Activated naive CD8-positive, alpha-beta T cell treated with anti-CD3 and anti-CD28 coated beads, Interleukin-2, amount 50 U/mL, for 24 hours (primary cell): ENCODE data around the gene ZNG1E.
"Not testable (repeated sequence)": the region's sequence is repeated elsewhere in the genome, so short reads cannot be mapped to it uniquely, and the experiment has no call there.

ENCODE experiments used
- ATAC-seq: fragments of 150-1000 bp; cut with Tn5 transposase; one replicate; pipeline ENCODE4 v1.10.0; 2021
- DNase-seq: peaks from one replicate; pipeline ENCODE4 v3.0.0; 2021
- H3K27ac Mint-ChIP-seq: one replicate; pipeline ENCODE4 v1.8.0; 2021; ENCODE audit warnings: mild to moderate bottlenecking, mixed read lengths
- H3K27me3 Mint-ChIP-seq: one replicate; pipeline ENCODE4 v1.8.0; 2021; ENCODE audit warnings: mixed read lengths
- H3K36me3 Mint-ChIP-seq: one replicate; pipeline ENCODE4 v1.8.0; 2021; ENCODE audit warnings: low read depth, mixed read lengths
- H3K4me1 Mint-ChIP-seq: one replicate; pipeline ENCODE4 v1.8.0; 2021; ENCODE audit warnings: mixed read lengths
- H3K4me3 Mint-ChIP-seq: one replicate; pipeline ENCODE4 v1.8.0; 2021; ENCODE audit warnings: mild to moderate bottlenecking, moderate library complexity, mixed read lengths
- H3K9me3 Mint-ChIP-seq: one replicate; pipeline ENCODE4 v1.8.0; 2021; ENCODE audit warnings: mixed read lengths

Gene ZNG1E

GRCh38 chr9:65675589-65676021 is at the start of gene ZNG1E:
Gene ZNG1E, plus strand, starts transcription at chr9:65675928. Its CDS starts 49 bp downstream, at chr9:65675977.
- H3K4me1 Mint-ChIP-seq, H3K27me3 Mint-ChIP-seq, H3K36me3 Mint-ChIP-seq, ATAC-seq, H3K9me3 Mint-ChIP-seq: not testable (repeated sequence)
- peak within 1 kb of the TSS; percentile 78 for H3K4me3 Mint-ChIP-seq
- DNase-seq, result peak; percentile 39
- H3K27ac Mint-ChIP-seq, result peak within 1 kb of the TSS; percentile 70

DNA sequence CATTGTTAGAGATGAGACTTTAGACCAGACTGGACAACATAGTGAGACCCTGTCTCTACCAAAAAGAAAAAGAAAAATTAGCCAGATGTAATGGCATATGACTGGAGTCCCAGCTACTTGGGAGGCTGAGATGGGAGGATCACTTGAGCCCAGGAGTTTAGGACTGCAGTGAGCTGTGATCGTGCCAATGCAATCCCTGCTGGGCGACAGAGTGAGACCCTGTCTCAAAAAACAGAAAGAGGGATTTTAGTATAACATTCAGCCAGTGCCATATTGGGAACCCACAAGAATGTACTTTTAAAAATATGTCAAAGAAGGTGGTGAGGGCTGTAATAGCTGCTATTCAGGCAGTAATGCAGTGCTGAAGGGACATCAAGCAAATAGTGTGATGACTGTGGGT is 2.1 kb upstream of the ZNG1E start:
- not testable (repeated sequence) for ATAC-seq, H3K4me3 Mint-ChIP-seq, H3K36me3 Mint-ChIP-seq, H3K4me1 Mint-ChIP-seq, DNase-seq, H3K27ac Mint-ChIP-seq, H3K27me3 Mint-ChIP-seq, H3K9me3 Mint-ChIP-seq

DNA sequence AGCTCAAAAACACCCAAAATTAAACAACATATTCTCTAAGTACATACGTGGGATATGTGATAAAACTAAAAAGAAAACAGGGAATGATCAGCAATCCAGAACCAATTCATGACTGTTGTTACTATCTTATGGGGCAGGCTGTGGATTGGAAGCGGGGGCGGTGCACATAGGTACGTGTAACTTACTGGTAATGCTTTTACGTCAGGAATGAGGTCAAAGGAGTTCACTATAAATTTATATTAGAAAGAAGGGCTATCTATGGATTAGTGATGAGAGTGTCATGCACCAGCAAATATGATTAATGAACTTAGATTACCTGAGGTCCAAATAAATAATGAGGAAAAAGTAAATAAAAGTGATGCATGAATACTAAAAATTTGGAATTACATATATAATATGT is 710 bp upstream of the ZNG1E start:
- H3K4me3 Mint-ChIP-seq, result peak overlapping the region; percentile 64
- not testable (repeated sequence) for DNase-seq, H3K9me3 Mint-ChIP-seq, H3K36me3 Mint-ChIP-seq, H3K4me1 Mint-ChIP-seq, ATAC-seq, H3K27me3 Mint-ChIP-seq, H3K27ac Mint-ChIP-seq

DNA sequence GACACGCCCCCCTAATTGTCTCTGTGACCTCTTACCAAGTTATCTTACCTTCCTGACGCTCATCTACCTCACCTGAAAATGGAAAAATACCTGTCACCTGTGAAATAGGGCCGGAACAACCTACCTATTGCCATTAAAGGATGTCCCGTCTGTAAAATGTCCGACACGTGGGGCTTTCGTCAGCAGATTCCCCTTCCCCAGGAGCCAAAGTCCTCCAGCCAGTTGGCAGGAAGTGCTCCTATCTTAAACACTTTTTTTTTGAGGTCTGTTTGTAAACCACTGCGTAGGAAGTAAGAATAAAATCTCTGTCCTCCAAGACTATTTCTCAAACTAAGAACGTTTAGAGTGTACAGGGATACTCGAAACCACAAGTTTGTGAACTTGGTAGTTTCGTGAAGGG is 661 bp downstream of the ZNG1E start:
- H3K27me3 Mint-ChIP-seq, H3K36me3 Mint-ChIP-seq, H3K9me3 Mint-ChIP-seq, H3K4me1 Mint-ChIP-seq, ATAC-seq: not testable (repeated sequence)
- peak; percentile 10 for DNase-seq
- Mint-ChIP-seq H3K27ac (peak overlapping the region; percentile 70), H3K4me3 (peak overlapping the region; percentile 78)

DNA sequence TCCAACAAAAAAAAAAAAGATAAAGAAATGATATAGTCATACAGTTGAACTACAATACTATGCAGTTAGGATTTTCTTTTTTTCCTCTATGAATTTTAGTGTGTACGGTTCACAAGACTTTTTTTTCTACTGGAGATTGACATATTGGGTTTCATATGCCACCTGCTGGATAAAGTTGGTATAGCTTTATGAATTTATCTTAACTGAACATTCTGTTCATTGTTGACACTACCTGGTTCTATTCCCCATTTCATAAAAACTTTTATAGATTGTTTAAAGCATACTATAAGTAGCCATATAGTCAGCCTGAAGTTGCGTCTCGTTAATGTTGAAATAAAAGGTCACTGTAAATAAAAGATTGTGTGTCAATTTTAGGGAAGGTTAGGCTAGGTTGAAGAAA is 2.8 kb downstream of the ZNG1E start:
- not testable (repeated sequence) for H3K4me3 Mint-ChIP-seq, H3K4me1 Mint-ChIP-seq, ATAC-seq, H3K36me3 Mint-ChIP-seq, DNase-seq, H3K27me3 Mint-ChIP-seq, H3K9me3 Mint-ChIP-seq, H3K27ac Mint-ChIP-seq

DNA sequence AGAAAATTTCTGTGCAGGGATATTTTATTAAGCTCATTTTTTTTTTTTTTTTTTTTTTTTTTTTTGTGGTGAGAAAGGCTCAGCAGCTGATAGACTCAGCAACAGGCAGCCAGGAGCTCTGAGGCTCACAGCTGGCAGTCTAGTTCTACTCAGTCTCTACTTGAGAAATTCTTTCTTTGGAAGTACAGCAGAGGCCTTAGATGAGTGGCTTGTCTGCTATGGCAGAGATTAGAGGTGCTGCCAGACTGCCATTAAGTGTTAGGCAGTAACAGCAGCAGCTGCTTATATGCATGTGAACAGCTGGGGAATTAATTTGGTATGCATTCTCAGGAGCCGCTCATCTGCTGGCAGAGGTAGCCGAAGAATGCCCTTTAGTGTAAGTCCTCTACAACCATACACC is 27.8 kb downstream of the ZNG1E start:
- H3K9me3 Mint-ChIP-seq, H3K27ac Mint-ChIP-seq, H3K27me3 Mint-ChIP-seq, H3K4me3 Mint-ChIP-seq, H3K4me1 Mint-ChIP-seq, DNase-seq, H3K36me3 Mint-ChIP-seq, ATAC-seq: not testable (repeated sequence)

DNA sequence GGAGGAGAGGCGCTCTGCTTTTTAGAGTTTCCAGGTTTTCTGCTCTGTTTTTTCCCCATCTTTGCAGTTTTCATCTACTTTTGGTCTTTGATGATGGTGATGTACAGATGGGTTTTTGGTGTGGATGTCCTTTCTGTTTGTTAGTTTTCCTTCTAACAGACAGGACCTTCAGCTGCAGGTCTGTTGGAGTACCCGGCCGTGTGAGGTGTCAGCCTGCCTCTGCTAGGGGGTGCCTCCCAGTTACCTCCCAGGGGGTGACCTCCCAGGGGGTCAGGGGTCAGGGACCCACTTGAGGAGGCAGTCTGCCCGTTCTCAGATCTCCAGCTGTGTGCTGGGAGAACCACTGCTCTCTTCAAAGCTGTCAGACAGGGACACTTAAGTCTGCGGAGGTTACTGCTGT is 38.7 kb downstream of the ZNG1E start:
- not testable (repeated sequence) for H3K4me1 Mint-ChIP-seq, H3K9me3 Mint-ChIP-seq, H3K4me3 Mint-ChIP-seq, DNase-seq, H3K27me3 Mint-ChIP-seq, ATAC-seq, H3K36me3 Mint-ChIP-seq, H3K27ac Mint-ChIP-seq

DNA sequence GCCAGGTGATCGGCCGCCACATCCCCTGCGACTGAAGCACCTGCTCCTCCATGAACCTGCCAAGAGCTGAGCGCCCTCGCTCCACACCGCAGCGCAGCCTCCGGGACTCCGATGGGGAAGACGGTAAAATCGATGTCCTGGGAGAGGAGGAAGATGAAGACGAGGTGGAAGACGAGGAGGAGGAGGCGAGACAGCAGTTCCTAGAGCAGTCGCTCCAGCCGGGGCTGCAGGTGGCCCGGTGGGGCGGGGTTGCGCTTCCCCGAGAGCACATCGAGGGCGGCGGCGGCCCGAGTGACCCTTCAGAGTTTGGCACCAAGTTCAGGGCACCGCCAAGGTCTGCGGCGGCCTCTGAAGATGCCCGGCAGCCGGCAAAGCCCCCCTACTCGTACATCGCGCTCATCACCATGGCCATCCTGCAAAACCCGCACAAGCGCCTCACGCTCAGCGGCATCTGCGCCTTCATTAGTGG is 61.4 kb downstream of the ZNG1E start, which contains the start of gene FOXD4L4:
FOXD4L4 (plus strand) TSS at position 51 of the 469 bp plus-strand sequence; CDS start at position 51, 0 bp downstream.
- not testable (repeated sequence) for H3K4me3 Mint-ChIP-seq, H3K36me3 Mint-ChIP-seq, H3K27me3 Mint-ChIP-seq, H3K4me1 Mint-ChIP-seq, H3K9me3 Mint-ChIP-seq, ATAC-seq, H3K27ac Mint-ChIP-seq
- peak; percentile 3 for DNase-seq

GRCh38 chr9:65738133-65738532 is 62.4 kb downstream of the ZNG1E start:
- H3K4me3 Mint-ChIP-seq, H3K27me3 Mint-ChIP-seq, DNase-seq, H3K36me3 Mint-ChIP-seq, ATAC-seq, H3K27ac Mint-ChIP-seq, H3K9me3 Mint-ChIP-seq, H3K4me1 Mint-ChIP-seq: not testable (repeated sequence)
